AG10803 (cell line): ENCODE measurements around the gene IRS4.

ENCODE experiments used
- DNase-seq: peaks from one replicate; pipeline ENCODE4 v3.0.0; 2010; ENCODE audit warnings: low read depth
- H3K4me3 ChIP-seq: 2 replicates; pipeline ENCODE4 v1.5.1; 2011; ENCODE audit warnings: mild to moderate bottlenecking, low read length, control low read depth
- TF ChIP-seq, protein P1 (sequence below): conservative IDR thresholded peaks from 2 replicates; pipeline ENCODE4 v1.5.1; 2011; ENCODE audit warnings: mild to moderate bottlenecking, low read length, control low read depth, inconsistent platforms

The IRS4 gene

DNA sequence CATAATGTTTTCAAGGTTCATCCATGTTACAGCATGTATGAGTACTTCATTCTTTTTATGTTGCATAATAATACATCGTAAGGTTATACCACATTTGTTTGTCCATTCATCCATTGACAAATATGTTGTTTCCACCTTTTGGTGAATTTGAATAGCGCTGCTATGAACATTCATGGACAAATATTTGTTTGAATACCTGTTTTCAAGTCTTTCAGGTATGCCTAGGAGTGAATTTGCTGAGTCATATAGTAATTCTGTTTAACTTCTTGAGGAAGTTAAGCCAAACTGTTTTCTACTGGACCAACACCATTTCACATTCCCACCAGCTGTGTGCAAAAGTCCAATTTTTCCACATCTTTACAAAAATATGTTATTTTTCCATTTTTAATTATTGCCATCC is 31.5 kb downstream of the IRS4 start:
- no peak overlapping the region for H3K4me3 ChIP-seq
- DNase-seq: no peak
- TF ChIP-seq, protein P1, sequence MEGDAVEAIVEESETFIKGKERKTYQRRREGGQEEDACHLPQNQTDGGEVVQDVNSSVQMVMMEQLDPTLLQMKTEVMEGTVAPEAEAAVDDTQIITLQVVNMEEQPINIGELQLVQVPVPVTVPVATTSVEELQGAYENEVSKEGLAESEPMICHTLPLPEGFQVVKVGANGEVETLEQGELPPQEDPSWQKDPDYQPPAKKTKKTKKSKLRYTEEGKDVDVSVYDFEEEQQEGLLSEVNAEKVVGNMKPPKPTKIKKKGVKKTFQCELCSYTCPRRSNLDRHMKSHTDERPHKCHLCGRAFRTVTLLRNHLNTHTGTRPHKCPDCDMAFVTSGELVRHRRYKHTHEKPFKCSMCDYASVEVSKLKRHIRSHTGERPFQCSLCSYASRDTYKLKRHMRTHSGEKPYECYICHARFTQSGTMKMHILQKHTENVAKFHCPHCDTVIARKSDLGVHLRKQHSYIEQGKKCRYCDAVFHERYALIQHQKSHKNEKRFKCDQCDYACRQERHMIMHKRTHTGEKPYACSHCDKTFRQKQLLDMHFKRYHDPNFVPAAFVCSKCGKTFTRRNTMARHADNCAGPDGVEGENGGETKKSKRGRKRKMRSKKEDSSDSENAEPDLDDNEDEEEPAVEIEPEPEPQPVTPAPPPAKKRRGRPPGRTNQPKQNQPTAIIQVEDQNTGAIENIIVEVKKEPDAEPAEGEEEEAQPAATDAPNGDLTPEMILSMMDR: no peak

- TF ChIP-seq, protein P1: no peak
- DNase-seq: no peak
- no peak overlapping the region for H3K4me3 ChIP-seq
Observed at GRCh38 chrX:108702530-108702929, 33.8 kb downstream of the IRS4 start.

- TF ChIP-seq, protein P1: no peak
- no peak for DNase-seq
Observed at GRCh38 chrX:108701633-108702032, 34.7 kb downstream of the IRS4 start.

DNA sequence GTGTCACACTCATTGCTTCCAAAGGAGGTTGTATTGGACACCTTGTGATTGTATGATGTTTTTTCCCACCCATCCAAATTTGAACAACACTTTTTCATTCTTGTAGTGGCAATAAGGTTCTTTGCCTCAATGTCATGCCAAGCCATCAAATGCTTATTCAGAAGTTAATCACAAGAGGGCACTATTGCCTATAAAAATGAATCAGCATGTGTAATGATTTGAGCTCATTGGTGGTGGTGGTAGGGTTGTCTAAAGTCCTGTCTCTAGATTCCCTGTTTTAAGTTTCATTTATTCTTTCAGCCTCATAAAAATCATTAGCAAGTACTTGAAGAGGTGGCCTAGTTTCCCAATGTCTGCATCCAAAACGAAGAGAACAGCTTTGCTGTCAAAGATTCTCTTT is 37.0 kb downstream of the IRS4 start:
- DNase-seq: peak; percentile 18
- TF ChIP-seq, protein P1: peak; percentile 47
- H3K4me3 ChIP-seq: no peak overlapping the region

More at GRCh38 chrX:108701633-108702032, 34.7 kb downstream of the IRS4 start:
- no peak overlapping the region for H3K4me3 ChIP-seq

- DNase-seq: no peak
- TF ChIP-seq, protein P1: no peak
- no peak overlapping the region for H3K4me3 ChIP-seq
Observed at GRCh38 chrX:108696690-108697089, 39.7 kb downstream of the IRS4 start.
